ENCODE results near the gene ALPG.

ALPG gene

GRCh38 chr2:232395586-232395985 lies 11.1 kb upstream of the ALPG start:
- TF ChIP-seq EZH2 (IDR thresholded peaks at IDR 0.05; ENCODE audit: borderline replicate concordance, low read length), result no peak
- Histone ChIP-seq H3K36me3 (ENCODE audit: insufficient read depth, low read length) (no peaks in the 10 kb centered on the region), H3K27ac (ENCODE audit: low read depth, low read length, poor library complexity, severe bottlenecking) (no peak overlapping the region), H3K79me2 (ENCODE audit: insufficient read depth, low read length) (no peaks in the 10 kb centered on the region), H3K27me3 (ENCODE audit: insufficient read depth, low read length) (no peaks in the 10 kb centered on the region), H3K4me2 (ENCODE audit: low read length) (no peak overlapping the region), H3K4me1 (ENCODE audit: insufficient read depth, low read length, severe bottlenecking) (no peaks in the 10 kb centered on the region), H3K9me2 (ENCODE audit: low read depth, low read length) (no peaks in the 10 kb centered on the region), H4K20me1 (ENCODE audit: insufficient read depth, low read length) (no peaks in the 10 kb centered on the region), H3K9me3 (ENCODE audit: low read length) (no peaks in the 10 kb centered on the region), H2AFZ (ENCODE audit: low read length) (no peak overlapping the region), H3K9ac (ENCODE audit: low read length) (no peak overlapping the region), H3K4me3 (ENCODE audit: low read depth, low read length, poor library complexity, severe bottlenecking) (no peak overlapping the region), H3F3A (ENCODE audit: insufficient read depth, low read length) (no peaks in the 10 kb centered on the region)

- no peak for TF ChIP-seq CTCF (IDR thresholded peaks at IDR 0.05; ENCODE audit: low read length)
- no peak for TF ChIP-seq EZH2 (IDR thresholded peaks at IDR 0.05; ENCODE audit: borderline replicate concordance, low read length)
- H3K4me1 ChIP-seq (ENCODE audit: insufficient read depth, low read length, severe bottlenecking), result no peaks in the 10 kb centered on the region
- no peaks in the 10 kb centered on the region for H4K20me1 ChIP-seq (ENCODE audit: insufficient read depth, low read length)
- H3K27me3 ChIP-seq (ENCODE audit: insufficient read depth, low read length), result no peaks in the 10 kb centered on the region
- no peak overlapping the region for H2AFZ ChIP-seq (ENCODE audit: low read length)
- no peaks in the 10 kb centered on the region for H3K36me3 ChIP-seq (ENCODE audit: insufficient read depth, low read length)
- no peaks in the 10 kb centered on the region for H3K9me2 ChIP-seq (ENCODE audit: low read depth, low read length)
- H3K9me3 ChIP-seq (ENCODE audit: low read length), result no peaks in the 10 kb centered on the region
- H3K27ac ChIP-seq (ENCODE audit: low read depth, low read length, poor library complexity, severe bottlenecking), result no peak overlapping the region
- no peaks in the 10 kb centered on the region for H3K79me2 ChIP-seq (ENCODE audit: insufficient read depth, low read length)
- H3F3A ChIP-seq (ENCODE audit: insufficient read depth, low read length), result no peaks in the 10 kb centered on the region
- H3K9ac ChIP-seq (ENCODE audit: low read length), result no peak overlapping the region
- no peak overlapping the region for H3K4me2 ChIP-seq (ENCODE audit: low read length)
- H3K4me3 ChIP-seq (ENCODE audit: low read depth, low read length, poor library complexity, severe bottlenecking), result no peak overlapping the region
Measured at GRCh38 chr2:232396683-232397082, 10.0 kb upstream of the ALPG start.

- no peak overlapping the region for H3K4me2 ChIP-seq (ENCODE audit: low read length)
- no peak overlapping the region for H3K27ac ChIP-seq (ENCODE audit: low read depth, low read length, poor library complexity, severe bottlenecking)
- no peaks in the 10 kb centered on the region for H3K9me2 ChIP-seq (ENCODE audit: low read depth, low read length)
- H3K9me3 ChIP-seq (ENCODE audit: low read length), result no peaks in the 10 kb centered on the region
- H4K20me1 ChIP-seq (ENCODE audit: insufficient read depth, low read length), result no peaks in the 10 kb centered on the region
- no peak overlapping the region for H2AFZ ChIP-seq (ENCODE audit: low read length)
- H3F3A ChIP-seq (ENCODE audit: insufficient read depth, low read length), result no peaks in the 10 kb centered on the region
- H3K4me1 ChIP-seq (ENCODE audit: insufficient read depth, low read length, severe bottlenecking), result no peaks in the 10 kb centered on the region
- H3K27me3 ChIP-seq (ENCODE audit: insufficient read depth, low read length), result no peaks in the 10 kb centered on the region
- no peaks in the 10 kb centered on the region for H3K79me2 ChIP-seq (ENCODE audit: insufficient read depth, low read length)
- no peak overlapping the region for H3K9ac ChIP-seq (ENCODE audit: low read length)
- no peak for TF ChIP-seq EZH2 (IDR thresholded peaks at IDR 0.05; ENCODE audit: borderline replicate concordance, low read length)
- TF ChIP-seq CTCF (IDR thresholded peaks at IDR 0.05; ENCODE audit: low read length), result no peak
- no peaks in the 10 kb centered on the region for H3K36me3 ChIP-seq (ENCODE audit: insufficient read depth, low read length)
- H3K4me3 ChIP-seq (ENCODE audit: low read depth, low read length, poor library complexity, severe bottlenecking), result no peak overlapping the region
Measured at GRCh38 chr2:232398293-232399034, 8.2 kb upstream of the ALPG start.
